H9 (cell line): Measurements from ENCODE around the gene ZNF71. TPM values are rescaled to one million over a fixed set of nuclear protein-coding genes. Genes with fewer than 3 reads are reported as not detected.
A peak's percentile ranks its signal among the peaks of the same experiment; 100 is the strongest.

ENCODE experiments used
- DNase-seq: peaks from one replicate; pipeline ENCODE4 v3.0.0-alpha.2; 2017
- H2AFZ ChIP-seq: one replicate; pipeline ENCODE4 v1.6.1; 2013; ENCODE audit warnings: mild to moderate bottlenecking, low read length, control low read depth, moderate library complexity
- H2AK5ac ChIP-seq: 2 replicates; pipeline ENCODE4 v1.6.1; 2013; ENCODE audit warnings: low read length, control low read depth, mixed read lengths; ENCODE audit not compliant: insufficient read length
- H2BK120ac ChIP-seq: one replicate; pipeline ENCODE4 v1.6.1; 2013; ENCODE audit warnings: low read depth, mild to moderate bottlenecking, low read length, control low read depth, inconsistent platforms; ENCODE audit not compliant: poor library complexity, severe bottlenecking
- H2BK12ac ChIP-seq: 2 replicates; pipeline ENCODE4 v1.6.1; 2013; ENCODE audit warnings: low read length, control low read depth, mixed read lengths, low read depth; ENCODE audit not compliant: insufficient read length
- H2BK15ac ChIP-seq: 2 replicates; pipeline ENCODE4 v1.6.1; 2013; ENCODE audit warnings: low read depth, low read length, control low read depth
- H2BK20ac ChIP-seq: one replicate; pipeline ENCODE4 v1.6.1; 2013; ENCODE audit warnings: low read depth, mild to moderate bottlenecking, low read length, control low read depth, inconsistent platforms; ENCODE audit not compliant: poor library complexity, severe bottlenecking
- H2BK5ac ChIP-seq: 2 replicates; pipeline ENCODE4 v1.6.1; 2013; ENCODE audit warnings: low read length, control low read depth, mixed read lengths; ENCODE audit not compliant: insufficient read length
- H3K14ac ChIP-seq: 2 replicates; pipeline ENCODE4 v1.6.1; 2013; ENCODE audit warnings: low read length, control low read depth; ENCODE audit not compliant: insufficient read depth
- H3K18ac ChIP-seq: 2 replicates; pipeline ENCODE4 v1.6.1; 2013; ENCODE audit warnings: low read depth, mild to moderate bottlenecking, mixed read lengths, low read length, control low read depth; ENCODE audit not compliant: insufficient read length
- H3K23ac ChIP-seq: 2 replicates; pipeline ENCODE4 v1.6.1; 2013; ENCODE audit warnings: low read length, control low read depth, mixed read lengths, low read depth; ENCODE audit not compliant: insufficient read length
- H3K23me2 ChIP-seq: 2 replicates; pipeline ENCODE4 v1.6.1; 2013; ENCODE audit warnings: low read depth, mild to moderate bottlenecking, mixed read lengths, low read length, control low read depth; ENCODE audit not compliant: insufficient read length, poor library complexity, severe bottlenecking
- H3K27ac ChIP-seq: 2 replicates; pipeline ENCODE4 v1.5.1; 2013; ENCODE audit warnings: low read length, control low read depth, mixed read lengths, low read depth; ENCODE audit not compliant: insufficient read length
- H3K27me3 ChIP-seq: 2 replicates; pipeline ENCODE4 v1.6.1; 2013; ENCODE audit warnings: low read length, control low read depth, inconsistent platforms; ENCODE audit not compliant: insufficient read depth
- H3K4ac ChIP-seq: 2 replicates; pipeline ENCODE4 v1.6.1; 2013; ENCODE audit warnings: low read depth, mild to moderate bottlenecking, control low read depth, inconsistent platforms, low read length, moderate library complexity
- H3K4me1 ChIP-seq: 2 replicates; pipeline ENCODE4 v1.6.1; 2013; ENCODE audit warnings: low read length, control low read depth, inconsistent platforms; ENCODE audit not compliant: insufficient read depth
- H3K4me2 ChIP-seq: 2 replicates; pipeline ENCODE4 v1.6.1; 2013; ENCODE audit warnings: low read length, control low read depth, mixed read lengths; ENCODE audit not compliant: insufficient read length, insufficient read depth
- H3K56ac ChIP-seq: 2 replicates; pipeline ENCODE4 v1.6.1; 2013; ENCODE audit warnings: low read depth, mild to moderate bottlenecking, mixed read lengths, low read length, control low read depth; ENCODE audit not compliant: insufficient read length
- H3K79me1 ChIP-seq: 2 replicates; pipeline ENCODE4 v1.6.1; 2013; ENCODE audit warnings: low read depth, mild to moderate bottlenecking, moderate library complexity, low read length, control low read depth, inconsistent platforms; ENCODE audit not compliant: insufficient read depth, poor library complexity, severe bottlenecking
- H3K79me2 ChIP-seq: 2 replicates; pipeline ENCODE4 v1.6.1; 2013; ENCODE audit warnings: low read length, control low read depth, inconsistent platforms; ENCODE audit not compliant: insufficient read depth
- H3K9ac ChIP-seq: 2 replicates; pipeline ENCODE4 v1.6.1; 2013; ENCODE audit warnings: low read length, control low read depth, mixed read lengths; ENCODE audit not compliant: insufficient read length; ENCODE audit errors: extremely low read depth
- H3K9me3 ChIP-seq: one replicate; pipeline ENCODE4 v1.6.1; 2013; ENCODE audit warnings: low read depth, low read length, inconsistent platforms; ENCODE audit not compliant: control insufficient read depth
- H3T11ph ChIP-seq: one replicate; pipeline ENCODE4 v1.6.1; 2013; ENCODE audit warnings: mild to moderate bottlenecking, low read length, control low read depth, inconsistent platforms
- H4K20me1 ChIP-seq: one replicate; pipeline ENCODE4 v1.6.1; 2013; ENCODE audit not compliant: control insufficient read depth, insufficient read length, insufficient read depth
- H4K5ac ChIP-seq: 2 replicates; pipeline ENCODE4 v1.6.1; 2013; ENCODE audit warnings: low read depth, mild to moderate bottlenecking, mixed read lengths, low read length, control low read depth; ENCODE audit not compliant: insufficient read length
- H4K8ac ChIP-seq: replicated peaks from 2 replicates; pipeline ENCODE4 v1.6.1; 2013; ENCODE audit warnings: low read length, control low read depth, mixed read lengths, low read depth; ENCODE audit not compliant: insufficient read length
- H4K91ac ChIP-seq: 2 replicates; pipeline ENCODE4 v1.6.1; 2013; ENCODE audit warnings: low read depth, mild to moderate bottlenecking, moderate library complexity, mixed read lengths, low read length, control low read depth; ENCODE audit not compliant: insufficient read length
- H3K27ac Mint-ChIP-seq, 3 experiments: 2 replicates in 2 of 3; 3 replicates in 1 of 3; pipeline ENCODE4 v1.8.0; 2020 to 2021; ENCODE audit warnings: mixed read lengths in 3 of 3, mild to moderate bottlenecking in 1 of 3, moderate library complexity in 1 of 3
- H3K27me3 Mint-ChIP-seq: 2 replicates; pipeline ENCODE4 v1.8.0; 2021; ENCODE audit warnings: low read depth, mild to moderate bottlenecking, moderate library complexity, mixed read lengths
- H3K36me3 Mint-ChIP-seq, 3 experiments: 2 replicates in 2 of 3; 3 replicates in 1 of 3; pipeline ENCODE4 v1.8.0; 2020 to 2021; ENCODE audit warnings: low read depth in 3 of 3, mixed read lengths in 3 of 3; ENCODE audit not compliant: insufficient read depth in 1 of 3
- H3K4me1 Mint-ChIP-seq, 2 experiments: 2 replicates each; pipeline ENCODE4 v1.8.0; 2020; ENCODE audit warnings: mixed read lengths in 2 of 2
- H3K4me3 Mint-ChIP-seq, 2 experiments: 2 replicates in 1 of 2; 3 replicates in 1 of 2; pipeline ENCODE4 v1.8.0; 2020 to 2021; ENCODE audit warnings: mild to moderate bottlenecking in 2 of 2, mixed read lengths in 2 of 2, moderate library complexity in 1 of 2
- H3K9me3 Mint-ChIP-seq, 2 experiments: 2 replicates in 1 of 2; 3 replicates in 1 of 2; pipeline ENCODE4 v1.8.0; 2020; ENCODE audit warnings: mild to moderate bottlenecking in 2 of 2, mixed read lengths in 2 of 2, moderate library complexity in 1 of 2
- CTCF ChIP-seq: fragments of 200-600 bp; sonication (generic); conservative IDR thresholded peaks from 3 replicates; pipeline ENCODE4 v1.8.0; 2021; ENCODE audit warnings: antibody characterized with exemption, mild to moderate bottlenecking
- WGBS: extraction: QIAGEN DNeasy Blood & Tissue Kit; methylation state at CpG from one replicate; pipeline ENCODE4 v1.1.7; 2013; ENCODE audit warnings: missing lambda C conversion rate, low lambda C conversion rate, mixed read lengths; ENCODE audit not compliant: insufficient read length; ENCODE audit errors: extremely low coverage; 5-methylcytosine and 5-hydroxymethylcytosine counted together
- total RNA-seq: library from RNA; stranded (reverse); gene quantifications from 2 replicates; pipeline ENCODE4 v1.2.1, GENCODE V29; 2021

ZNF71 gene
- total RNA-seq, 1 experiment from 2014 or later: 7.2 TPM

- no peaks in the 10 kb centered on the region for H3K27me3 Mint-ChIP-seq
Measured at GRCh38 chr19:56595548-56595899, 422 bp downstream of the ZNF71 start.

More at GRCh38 chr19:56595548-56595899, 422 bp downstream of the ZNF71 start:
- Histone ChIP-seq H2BK15ac (no peak overlapping the region), H2BK5ac (no peak overlapping the region), H3T11ph (no peak overlapping the region), H3K27me3 (no peaks in the 10 kb centered on the region), H3K56ac (no peak overlapping the region), H4K91ac (no peak overlapping the region), H4K5ac (no peak overlapping the region), H3K79me1 (peaks cover 3% of the 10 kb centered on the region), H3K27ac (no peak overlapping the region), H3K9me3 (no peaks in the 10 kb centered on the region), H3K79me2 (peaks cover 2% of the 10 kb centered on the region; the same call in 1 of the 2 replicates), H3K4ac (no peak overlapping the region), H3K9ac (peak overlapping the region; percentile 63), H3K18ac (no peak overlapping the region), H2BK12ac (no peak overlapping the region), H2AFZ (no peak overlapping the region), H3K23ac (no peak overlapping the region), H3K14ac (peak overlapping the region; percentile 4; the same call in 1 of the 2 replicates), H4K8ac (no peak overlapping the region), H4K20me1 (no peaks in the 10 kb centered on the region), H2BK120ac (no peak overlapping the region), H2BK20ac (no peak overlapping the region), H3K4me1 (no peaks in the 10 kb centered on the region; the same call in 1 of the 2 replicates), H2AK5ac (no peak overlapping the region), H3K23me2 (peaks cover 5% of the 10 kb centered on the region), H3K4me2 (peak overlapping the region; percentile 70)
- Mint-ChIP-seq H3K27ac (peak overlapping the region in 2 of 3 experiments; percentile 86 to 96; a peak in 5 of 7 replicates), H3K9me3 (peaks cover 47 to 71% of the 10 kb centered on the region in 2 experiments), H3K4me3 (peak overlapping the region; percentile 98), H3K36me3 (peaks cover 17 to 34% (median 32%) of the 10 kb centered on the region in 3 experiments), H3K4me1 (peaks cover 8% of the 10 kb centered on the region in 2 experiments)
- DNase-seq: no peak
- TF ChIP-seq CTCF: no peak
- no CpG with 5 or more reads among the region's 4 CpGs for WGBS
